LNCaP clone FGC (cell line): ENCODE results near the gene ISYNA1.

Experiments used
- DNase-seq: peaks from one replicate; pipeline ENCODE4 v3.0.0-alpha.2; 2011; ENCODE audit warnings: low read depth
- H3K4me3 ChIP-seq: 2 replicates; pipeline ENCODE4 v1.5.1; 2011; ENCODE audit warnings: mild to moderate bottlenecking, low read depth, low read length, control low read depth
- CTCF ChIP-seq: IDR thresholded peaks from 2 replicates; pipeline ENCODE4 v1.5.1; 2012; ENCODE audit warnings: mild to moderate bottlenecking; ENCODE audit not compliant: control insufficient read depth, insufficient read depth; ENCODE audit errors: extremely low read depth

Gene ISYNA1

GRCh38 chr19:18478545-18479311 is 40.8 kb upstream of the ISYNA1 start:
- H3K4me3 ChIP-seq: no peak overlapping the region
- TF ChIP-seq CTCF: no peak
- DNase-seq: no peak

- H3K4me3 ChIP-seq: no peak overlapping the region
- DNase-seq: no peak
- TF ChIP-seq CTCF: no peak
Observed at GRCh38 chr19:18477974-18478373, 40.0 kb upstream of the ISYNA1 start.

GRCh38 chr19:18477042-18477779 is 39.3 kb upstream of the ISYNA1 start:
- H3K4me3 ChIP-seq: no peak overlapping the region
- DNase-seq: no peak
- 0 out of 2 replicates have a peak, but pooled peaks have one; percentile 4 for TF ChIP-seq CTCF

- H3K4me3 ChIP-seq: no peak overlapping the region
- no peak for DNase-seq
- no peak for TF ChIP-seq CTCF
Observed at GRCh38 chr19:18476507-18477041, 38.6 kb upstream of the ISYNA1 start.

GRCh38 chr19:18475762-18476331 is 37.9 kb upstream of the ISYNA1 start:
- H3K4me3 ChIP-seq: no peak overlapping the region
- DNase-seq: no peak
- no peak for TF ChIP-seq CTCF

- no peak for DNase-seq
- TF ChIP-seq CTCF: no peak
- no peak overlapping the region for H3K4me3 ChIP-seq
Observed at GRCh38 chr19:18475004-18475453, 37.1 kb upstream of the ISYNA1 start.
